ENCODE data around the gene PTPRD.

The PTPRD gene

DNA sequence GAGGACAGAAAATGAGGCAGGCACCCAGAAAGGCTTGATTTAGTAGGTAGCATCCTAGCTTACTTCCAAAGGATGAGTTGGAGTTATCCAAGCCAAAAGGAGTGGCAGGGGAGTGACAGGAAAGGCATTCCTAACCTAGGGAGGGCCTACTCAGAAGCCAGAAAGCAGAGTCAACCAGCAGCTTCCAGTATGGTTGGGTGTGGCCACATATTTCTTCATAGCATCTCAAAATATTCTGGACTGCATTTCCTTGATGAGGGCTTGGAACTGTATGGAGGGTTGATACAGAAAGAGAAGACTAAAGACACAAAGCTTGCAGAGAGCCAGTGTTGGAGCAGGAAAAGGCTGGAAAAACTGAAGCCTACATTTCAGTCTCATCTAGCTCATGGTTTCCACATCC is 2156.5 kb downstream of the PTPRD start:
- TF ChIP-seq, protein P1, sequence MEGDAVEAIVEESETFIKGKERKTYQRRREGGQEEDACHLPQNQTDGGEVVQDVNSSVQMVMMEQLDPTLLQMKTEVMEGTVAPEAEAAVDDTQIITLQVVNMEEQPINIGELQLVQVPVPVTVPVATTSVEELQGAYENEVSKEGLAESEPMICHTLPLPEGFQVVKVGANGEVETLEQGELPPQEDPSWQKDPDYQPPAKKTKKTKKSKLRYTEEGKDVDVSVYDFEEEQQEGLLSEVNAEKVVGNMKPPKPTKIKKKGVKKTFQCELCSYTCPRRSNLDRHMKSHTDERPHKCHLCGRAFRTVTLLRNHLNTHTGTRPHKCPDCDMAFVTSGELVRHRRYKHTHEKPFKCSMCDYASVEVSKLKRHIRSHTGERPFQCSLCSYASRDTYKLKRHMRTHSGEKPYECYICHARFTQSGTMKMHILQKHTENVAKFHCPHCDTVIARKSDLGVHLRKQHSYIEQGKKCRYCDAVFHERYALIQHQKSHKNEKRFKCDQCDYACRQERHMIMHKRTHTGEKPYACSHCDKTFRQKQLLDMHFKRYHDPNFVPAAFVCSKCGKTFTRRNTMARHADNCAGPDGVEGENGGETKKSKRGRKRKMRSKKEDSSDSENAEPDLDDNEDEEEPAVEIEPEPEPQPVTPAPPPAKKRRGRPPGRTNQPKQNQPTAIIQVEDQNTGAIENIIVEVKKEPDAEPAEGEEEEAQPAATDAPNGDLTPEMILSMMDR (IDR thresholded peaks at IDR 0.05; ENCODE audit: insufficient read depth, low read length, missing control alignments) = no peak
- H3K4me3 ChIP-seq (ENCODE audit: low read depth, low read length) = no peak overlapping the region
- CTCF ChIA-PET = no interaction called here
- no peak for DNase-seq (ENCODE audit: low read depth, low spot score)
- POLR2A ChIA-PET = no interaction called here

DNA sequence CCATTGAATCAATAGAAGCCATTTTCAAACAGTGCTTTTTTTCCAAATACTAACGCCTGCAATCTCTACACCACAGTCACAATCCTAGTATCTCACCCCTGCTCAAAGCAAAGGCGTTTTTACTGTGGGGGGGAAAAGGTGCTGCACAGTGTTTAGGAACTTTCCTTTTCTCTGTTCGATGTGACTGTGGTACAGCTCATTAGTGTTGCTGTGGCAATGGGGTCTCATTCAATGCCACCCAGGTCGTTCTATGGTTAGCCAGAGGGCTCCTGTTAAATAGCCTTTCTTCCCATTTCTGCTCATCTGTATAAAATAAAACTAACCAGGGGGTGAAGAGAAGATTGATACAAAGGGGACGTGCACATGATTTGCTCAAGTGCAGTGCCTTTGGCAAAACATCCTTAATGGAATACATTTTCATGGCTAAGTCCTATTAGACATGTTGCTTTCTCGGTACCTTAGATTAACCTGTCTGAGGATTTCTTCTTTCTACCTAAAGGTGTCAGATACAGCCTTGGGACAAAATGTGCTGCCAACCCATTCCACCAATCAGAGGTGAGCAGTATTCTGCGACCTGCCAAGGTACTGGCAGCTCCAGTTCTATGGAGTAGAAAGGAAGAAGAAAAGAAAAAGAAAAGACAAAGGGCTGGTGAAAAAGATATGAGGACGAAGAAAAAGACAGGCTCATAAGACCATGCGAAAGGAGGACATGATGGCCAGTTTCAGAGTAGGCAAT is 2161.8 kb downstream of the PTPRD start:
- TF ChIP-seq, protein P1 (IDR thresholded peaks at IDR 0.05; ENCODE audit: insufficient read depth, low read length, missing control alignments) = no peak
- ChIA-PET POLR2A (no interaction called here), CTCF (no interaction called here)
- DNase-seq (ENCODE audit: low read depth, low spot score) = no peak
- H3K4me3 ChIP-seq (ENCODE audit: low read depth, low read length) = no peak overlapping the region

DNA sequence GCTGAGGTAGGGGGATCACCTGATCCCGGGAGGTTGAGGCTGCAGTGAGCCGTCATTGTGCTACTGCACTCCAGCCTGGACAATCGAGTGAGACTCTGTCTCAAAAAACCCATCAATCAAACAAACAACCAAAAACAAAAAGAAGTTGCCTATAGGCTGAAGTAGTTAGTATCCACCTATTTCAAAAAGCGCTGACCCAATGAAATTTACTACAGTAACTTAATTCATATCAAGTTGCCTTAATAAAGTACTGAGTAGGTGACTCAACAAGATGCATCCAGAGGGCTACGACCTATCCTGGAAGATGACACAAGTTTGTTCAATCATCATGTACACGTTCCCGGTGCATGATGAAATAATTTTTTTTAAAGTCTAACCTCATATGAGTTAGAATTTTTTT is 2164.6 kb downstream of the PTPRD start:
- TF ChIP-seq, protein P1 (IDR thresholded peaks at IDR 0.05; ENCODE audit: insufficient read depth, low read length, missing control alignments) = no peak
- no peak for DNase-seq (ENCODE audit: low read depth, low spot score)
- ChIA-PET CTCF (no interaction called here), POLR2A (no interaction called here)
- H3K4me3 ChIP-seq (ENCODE audit: low read depth, low read length) = no peak overlapping the region

GRCh38 chr9:8447601-8448000 is 2165.2 kb downstream of the PTPRD start:
- TF ChIP-seq, protein P1 (IDR thresholded peaks at IDR 0.05; ENCODE audit: insufficient read depth, low read length, missing control alignments) = no peak
- POLR2A ChIA-PET = no interaction called here
- CTCF ChIA-PET = no interaction called here
- no peak for DNase-seq (ENCODE audit: low read depth, low spot score)
- no peak overlapping the region for H3K4me3 ChIP-seq (ENCODE audit: low read depth, low read length)

- no peak for DNase-seq (ENCODE audit: low read depth, low spot score)
- TF ChIP-seq, protein P1 (IDR thresholded peaks at IDR 0.05; ENCODE audit: insufficient read depth, low read length, missing control alignments) = no peak
- POLR2A ChIA-PET = no interaction called here
- CTCF ChIA-PET = no interaction called here
- H3K4me3 ChIP-seq (ENCODE audit: low read depth, low read length) = no peak overlapping the region
Measured at GRCh38 chr9:8437876-8438275, 2174.9 kb downstream of the PTPRD start.

GRCh38 chr9:8437259-8437658 is 2175.5 kb downstream of the PTPRD start:
- DNase-seq (ENCODE audit: low read depth, low spot score) = no peak
- H3K4me3 ChIP-seq (ENCODE audit: low read depth, low read length) = no peak overlapping the region
- ChIA-PET CTCF (no interaction called here), POLR2A (no interaction called here)
- TF ChIP-seq, protein P1 (IDR thresholded peaks at IDR 0.05; ENCODE audit: insufficient read depth, low read length, missing control alignments) = no peak

Measured in AG04449 (cell line).